Measurements from ENCODE around the gene BICD1.

Gene BICD1

GRCh38 chr12:32069731-32070130 lies 36.9 kb upstream of the BICD1 start:
- H3K27ac ChIP-seq, result no peak overlapping the region
- DNase-seq (ENCODE audit: low spot score), result no peak
- no peak for TF ChIP-seq CTCF (conservative IDR thresholded peaks at IDR 0.05; ENCODE audit: low read depth)
- CTCF ChIA-PET, result interaction anchor here (0.6 to 1.2 kb wide), 3 partner anchors 9 to 46 kb away, joined by 4 to 9 read pairs (median 4); no protein-coding TSS in a partner anchor
- POLR2A ChIA-PET (ENCODE audit: low non-redundant PET), result no interaction called here

- POLR2A ChIA-PET (ENCODE audit: low non-redundant PET), result no interaction called here
- TF ChIP-seq CTCF (conservative IDR thresholded peaks at IDR 0.05; ENCODE audit: low read depth), result no peak
- DNase-seq (ENCODE audit: low spot score), result no peak
- CTCF ChIA-PET, result interaction anchor here (0.6 to 1.2 kb wide), 3 partner anchors 10 to 241 kb away, joined by 3 to 4 read pairs (median 3); no protein-coding TSS in a partner anchor
- no peak overlapping the region for H3K27ac ChIP-seq
Measured at GRCh38 chr12:32070370-32070769, 36.3 kb upstream of the BICD1 start.

GRCh38 chr12:32072102-32072501 lies 34.5 kb upstream of the BICD1 start:
- POLR2A ChIA-PET (ENCODE audit: low non-redundant PET), result no interaction called here
- no peak for TF ChIP-seq CTCF (conservative IDR thresholded peaks at IDR 0.05; ENCODE audit: low read depth)
- DNase-seq (ENCODE audit: low spot score), result no peak
- no peak overlapping the region for H3K27ac ChIP-seq
- CTCF ChIA-PET, result interaction anchor here (0.6 kb wide), 1 partner anchor 85 kb away, joined by 7 read pairs; no protein-coding TSS in a partner anchor

- no peak overlapping the region for H3K27ac ChIP-seq
- CTCF ChIA-PET, result no interaction called here
- DNase-seq (ENCODE audit: low spot score), result no peak
- POLR2A ChIA-PET (ENCODE audit: low non-redundant PET), result no interaction called here
- TF ChIP-seq CTCF (conservative IDR thresholded peaks at IDR 0.05; ENCODE audit: low read depth), result no peak
Measured at GRCh38 chr12:32074432-32074831, 32.2 kb upstream of the BICD1 start.

- ChIA-PET CTCF (interaction anchor here (2.8 kb wide), 1 partner anchor 16 kb away, joined by 11 read pairs; no protein-coding TSS in a partner anchor), POLR2A (ENCODE audit: low non-redundant PET) (no interaction called here)
- no peak for TF ChIP-seq CTCF (conservative IDR thresholded peaks at IDR 0.05; ENCODE audit: low read depth)
- no peak for DNase-seq (ENCODE audit: low spot score)
- H3K27ac ChIP-seq, result no peak overlapping the region
Measured at GRCh38 chr12:32076941-32077340, 29.7 kb upstream of the BICD1 start.

- DNase-seq (ENCODE audit: low spot score), result no peak
- no peak for TF ChIP-seq CTCF (conservative IDR thresholded peaks at IDR 0.05; ENCODE audit: low read depth)
- no peak overlapping the region for H3K27ac ChIP-seq
- POLR2A ChIA-PET (ENCODE audit: low non-redundant PET), result no interaction called here
- CTCF ChIA-PET, result interaction anchor here (0.5 kb wide), 1 partner anchor 798 kb away, joined by 4 read pairs; no protein-coding TSS in a partner anchor
Measured at GRCh38 chr12:32080435-32080834, 26.2 kb upstream of the BICD1 start.
